Loucy (cell line): ENCODE measurements around the gene HOXB3.

Experiments used
- EZH2phosphoT487 ChIP-seq: fragments of 200-600 bp; IDR thresholded peaks from 2 replicates; pipeline ENCODE4 v1.6.1; 2018; ENCODE audit warnings: antibody characterized with exemption, mild to moderate bottlenecking, moderate library complexity, borderline replicate concordance
- TF ChIP-seq, protein P1 (sequence below): fragments of 200-600 bp; sonication (generic); conservative IDR thresholded peaks from 2 replicates; pipeline ENCODE4 v1.5.1; 2014; ENCODE audit warnings: mild to moderate bottlenecking, antibody characterized with exemption, low read length

DNA sequence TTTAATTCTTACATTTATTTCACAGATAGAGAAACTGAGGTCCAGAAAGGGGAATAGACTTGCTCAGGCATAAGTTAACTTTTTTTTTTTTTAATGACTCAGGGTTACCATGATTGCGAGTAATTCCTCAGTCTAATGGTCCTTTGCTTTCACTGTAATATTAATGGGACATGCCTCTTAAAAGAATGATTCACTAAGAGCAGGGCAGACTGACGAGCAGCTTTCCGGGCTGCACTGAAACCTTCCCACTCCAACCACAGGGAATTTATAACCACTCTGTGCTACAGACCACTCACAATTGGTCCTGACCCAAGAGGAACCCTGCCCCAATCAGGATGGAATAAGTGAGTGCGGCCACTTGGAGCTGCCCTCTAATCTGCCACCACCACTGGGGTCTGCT is 50.9 kb downstream of the HOXB3 start:
- TF ChIP-seq, protein P1, sequence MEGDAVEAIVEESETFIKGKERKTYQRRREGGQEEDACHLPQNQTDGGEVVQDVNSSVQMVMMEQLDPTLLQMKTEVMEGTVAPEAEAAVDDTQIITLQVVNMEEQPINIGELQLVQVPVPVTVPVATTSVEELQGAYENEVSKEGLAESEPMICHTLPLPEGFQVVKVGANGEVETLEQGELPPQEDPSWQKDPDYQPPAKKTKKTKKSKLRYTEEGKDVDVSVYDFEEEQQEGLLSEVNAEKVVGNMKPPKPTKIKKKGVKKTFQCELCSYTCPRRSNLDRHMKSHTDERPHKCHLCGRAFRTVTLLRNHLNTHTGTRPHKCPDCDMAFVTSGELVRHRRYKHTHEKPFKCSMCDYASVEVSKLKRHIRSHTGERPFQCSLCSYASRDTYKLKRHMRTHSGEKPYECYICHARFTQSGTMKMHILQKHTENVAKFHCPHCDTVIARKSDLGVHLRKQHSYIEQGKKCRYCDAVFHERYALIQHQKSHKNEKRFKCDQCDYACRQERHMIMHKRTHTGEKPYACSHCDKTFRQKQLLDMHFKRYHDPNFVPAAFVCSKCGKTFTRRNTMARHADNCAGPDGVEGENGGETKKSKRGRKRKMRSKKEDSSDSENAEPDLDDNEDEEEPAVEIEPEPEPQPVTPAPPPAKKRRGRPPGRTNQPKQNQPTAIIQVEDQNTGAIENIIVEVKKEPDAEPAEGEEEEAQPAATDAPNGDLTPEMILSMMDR, result no peak
- TF ChIP-seq EZH2phosphoT487, result no peak
